Measurements from ENCODE around the gene LEMD2.

DNA sequence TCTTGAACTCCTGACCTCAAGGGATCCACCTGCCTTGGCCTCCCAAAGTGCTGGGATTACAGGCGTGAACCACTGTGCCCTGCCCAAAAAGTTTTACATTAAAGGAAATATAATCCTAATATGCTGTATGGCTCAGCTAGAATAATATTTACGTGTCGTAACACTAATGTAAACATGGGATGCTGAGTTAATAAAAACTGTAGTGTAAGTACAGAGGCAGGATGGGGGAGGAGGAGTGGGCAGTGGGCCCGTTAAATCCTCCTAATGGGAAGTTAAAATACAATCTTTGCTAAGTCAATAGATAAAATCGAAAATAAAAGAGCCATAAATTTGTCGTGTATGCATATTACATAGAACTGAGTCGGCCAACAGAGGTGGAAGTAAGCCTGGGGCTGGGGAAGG lies 30.1 kb downstream of the LEMD2 start:
- TF ChIP-seq, protein P1, sequence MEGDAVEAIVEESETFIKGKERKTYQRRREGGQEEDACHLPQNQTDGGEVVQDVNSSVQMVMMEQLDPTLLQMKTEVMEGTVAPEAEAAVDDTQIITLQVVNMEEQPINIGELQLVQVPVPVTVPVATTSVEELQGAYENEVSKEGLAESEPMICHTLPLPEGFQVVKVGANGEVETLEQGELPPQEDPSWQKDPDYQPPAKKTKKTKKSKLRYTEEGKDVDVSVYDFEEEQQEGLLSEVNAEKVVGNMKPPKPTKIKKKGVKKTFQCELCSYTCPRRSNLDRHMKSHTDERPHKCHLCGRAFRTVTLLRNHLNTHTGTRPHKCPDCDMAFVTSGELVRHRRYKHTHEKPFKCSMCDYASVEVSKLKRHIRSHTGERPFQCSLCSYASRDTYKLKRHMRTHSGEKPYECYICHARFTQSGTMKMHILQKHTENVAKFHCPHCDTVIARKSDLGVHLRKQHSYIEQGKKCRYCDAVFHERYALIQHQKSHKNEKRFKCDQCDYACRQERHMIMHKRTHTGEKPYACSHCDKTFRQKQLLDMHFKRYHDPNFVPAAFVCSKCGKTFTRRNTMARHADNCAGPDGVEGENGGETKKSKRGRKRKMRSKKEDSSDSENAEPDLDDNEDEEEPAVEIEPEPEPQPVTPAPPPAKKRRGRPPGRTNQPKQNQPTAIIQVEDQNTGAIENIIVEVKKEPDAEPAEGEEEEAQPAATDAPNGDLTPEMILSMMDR (IDR thresholded peaks at IDR 0.05; ENCODE audit: low read depth, low read length, poor library complexity, severe bottlenecking), result no peak
- no peak for TF ChIP-seq EZH2phosphoT487 (IDR thresholded peaks at IDR 0.05; ENCODE audit: borderline replicate concordance, low read length)
